NAMALWA (cell line): ENCODE data around the gene DYRK1B.
"Not testable (repeated sequence)": the region's sequence is repeated elsewhere in the genome, so short reads cannot be mapped to it uniquely, and the experiment has no call there.

Experiments used
- DNase-seq: peaks from one replicate; pipeline ENCODE4 v3.0.0-alpha.2; 2015; ENCODE audit warnings: low spot score

DYRK1B gene

DNA sequence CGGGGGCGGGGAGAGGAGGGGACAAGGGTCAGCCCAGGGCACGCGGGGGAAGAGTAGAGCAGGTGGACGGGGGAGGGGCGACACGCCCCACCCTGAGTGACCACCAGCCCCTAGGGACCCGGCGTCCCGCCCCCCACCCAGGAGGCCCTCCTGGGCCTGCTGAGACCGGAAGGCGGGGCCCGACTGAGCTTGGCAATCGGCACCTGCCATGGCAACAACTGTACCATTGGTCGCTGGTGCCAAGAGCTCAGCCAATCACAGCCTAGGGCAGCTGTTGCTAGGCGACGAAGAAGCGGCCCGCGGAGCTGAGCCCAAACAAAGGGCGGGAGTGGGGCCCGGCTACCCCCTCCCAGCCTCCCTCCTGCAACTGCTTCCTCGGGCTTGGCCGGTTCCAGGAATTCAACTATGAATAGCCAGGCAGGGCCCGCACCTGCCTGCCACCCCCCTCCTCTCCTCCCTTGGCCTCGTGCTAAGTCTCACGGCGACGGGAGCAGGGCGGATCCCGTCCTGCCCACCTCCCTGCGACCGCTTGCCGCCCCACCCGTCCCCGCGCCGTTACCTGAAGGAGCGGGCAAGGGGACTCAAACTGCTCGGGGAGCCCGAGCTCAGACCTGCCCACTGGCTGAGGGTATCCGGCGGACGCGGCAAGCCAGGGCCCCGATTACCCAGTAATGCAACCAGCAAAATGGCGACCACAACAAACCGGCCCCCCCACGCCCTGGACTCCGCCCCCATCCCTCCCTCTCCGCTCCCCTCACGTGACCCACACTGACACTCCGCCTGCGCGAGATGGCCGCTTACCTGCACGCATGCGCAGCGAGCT is at the start of gene DYRK1B:
Gene DYRK1B, minus strand, starts transcription at position 699 of the 823 bp plus-strand sequence. CDS start 2,295 bp downstream, outside the sequence.
- DNase-seq = peak; percentile 98

DNA sequence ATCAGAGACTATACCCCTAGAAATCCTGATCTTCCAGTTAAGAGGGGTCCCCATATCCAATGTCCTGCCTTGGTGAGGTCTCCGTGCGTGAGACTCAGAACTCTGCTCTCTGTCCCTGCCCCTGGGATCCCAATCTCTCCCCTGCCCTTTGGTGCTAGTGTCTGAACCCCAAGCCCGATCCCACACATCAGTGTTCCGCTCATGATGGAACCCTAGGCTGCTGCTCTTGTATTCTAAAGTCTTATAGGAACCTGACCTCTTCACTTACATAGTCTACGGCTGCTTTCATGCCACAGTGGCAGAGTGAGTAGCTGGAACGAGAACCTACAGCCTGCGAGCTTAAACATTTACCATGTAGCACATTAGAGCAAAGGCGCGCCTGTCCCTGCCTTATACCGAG is 48.7 kb upstream of the DYRK1B start:
- DNase-seq = not testable (repeated sequence)

DNA sequence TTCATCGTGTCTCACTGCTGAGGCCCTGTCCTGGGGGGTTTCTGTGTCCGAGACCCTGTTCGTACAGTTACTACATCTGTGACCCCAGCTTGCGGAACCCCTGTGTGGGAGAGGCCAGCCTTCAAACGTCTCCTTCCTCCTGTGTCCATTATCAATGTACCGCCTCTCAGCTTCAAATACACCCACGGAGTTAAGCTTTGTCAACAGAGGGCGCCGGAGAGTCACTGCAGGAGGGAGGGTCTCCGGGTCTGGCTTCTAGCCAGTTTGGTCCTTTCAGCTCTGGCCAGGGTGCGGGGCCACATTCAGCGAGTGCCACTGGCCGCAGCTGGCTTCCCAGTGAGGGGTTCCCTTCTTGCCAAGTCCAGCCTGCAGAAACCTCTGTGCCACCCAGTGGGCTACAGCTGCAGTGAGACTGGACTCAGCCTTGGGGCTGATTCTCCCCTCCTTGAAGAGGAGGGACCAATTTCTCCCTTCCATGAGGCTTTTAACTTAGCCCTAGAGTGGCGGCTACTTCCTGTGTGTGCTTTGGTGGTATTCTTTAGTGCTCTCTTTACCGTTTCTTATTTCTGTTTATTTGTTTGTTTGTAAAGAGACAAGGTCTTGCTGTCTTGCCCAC is 47.6 kb upstream of the DYRK1B start:
- DNase-seq = peak; percentile 73

DNA sequence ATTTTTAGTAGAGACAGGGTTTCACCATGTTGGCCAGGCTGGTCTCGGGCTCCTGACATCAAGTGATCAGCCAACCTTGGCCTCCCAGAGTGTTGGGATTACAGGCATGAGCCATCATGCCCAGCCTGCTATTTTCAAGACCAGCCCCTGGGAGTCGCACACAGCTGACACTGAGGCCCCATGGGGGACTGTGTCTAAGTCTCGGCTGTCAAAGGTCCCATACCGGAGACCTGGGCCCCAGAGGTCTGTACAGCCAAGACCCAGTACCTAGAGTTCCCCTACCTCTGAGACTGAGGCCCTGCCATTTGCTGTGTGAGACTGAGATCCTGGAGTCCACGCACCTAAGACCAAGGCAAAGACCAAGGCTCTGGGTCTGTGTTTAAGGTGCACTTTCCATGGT is 46.3 kb upstream of the DYRK1B start:
- DNase-seq = not testable (repeated sequence)

DNA sequence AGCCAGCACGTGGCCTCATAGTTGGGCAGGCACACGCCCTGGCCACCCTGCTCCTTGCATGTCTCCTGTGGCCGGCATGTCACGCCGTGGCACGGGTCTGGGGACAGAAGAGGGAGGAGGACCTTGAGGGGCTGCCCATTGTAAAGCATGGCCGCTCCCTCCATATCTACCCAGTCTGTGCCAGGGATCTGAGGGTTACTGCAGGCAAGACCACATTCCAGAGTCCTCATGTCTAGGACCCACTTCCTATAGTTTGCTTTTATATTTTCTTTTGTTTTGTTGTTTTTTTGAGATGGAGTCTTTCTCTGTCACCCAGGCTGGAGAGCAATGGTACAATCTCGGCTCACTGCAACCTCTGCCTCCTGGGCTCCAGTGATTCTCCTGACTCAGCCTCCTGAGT is 45.8 kb upstream of the DYRK1B start:
- not testable (repeated sequence) for DNase-seq

DNA sequence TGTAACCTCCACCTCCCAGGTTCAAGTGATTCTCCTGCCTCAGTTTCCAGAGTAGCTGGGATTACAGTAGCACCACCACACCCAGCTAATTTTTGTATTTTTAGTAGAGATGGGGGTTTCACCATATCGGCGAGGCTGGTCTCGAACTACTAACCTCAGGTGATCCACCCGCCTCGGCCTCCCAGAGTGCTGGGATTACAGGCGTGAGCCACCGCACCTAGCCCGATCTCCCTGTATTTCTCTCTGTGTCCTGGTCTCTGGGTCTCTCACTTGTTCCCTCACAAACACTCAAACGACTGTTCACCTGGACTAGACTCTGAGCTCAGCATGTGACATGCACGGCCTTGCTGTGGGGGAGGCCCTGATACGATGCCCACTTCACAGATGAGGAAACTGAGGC is 44.9 kb upstream of the DYRK1B start:
- not testable (repeated sequence) for DNase-seq

DNA sequence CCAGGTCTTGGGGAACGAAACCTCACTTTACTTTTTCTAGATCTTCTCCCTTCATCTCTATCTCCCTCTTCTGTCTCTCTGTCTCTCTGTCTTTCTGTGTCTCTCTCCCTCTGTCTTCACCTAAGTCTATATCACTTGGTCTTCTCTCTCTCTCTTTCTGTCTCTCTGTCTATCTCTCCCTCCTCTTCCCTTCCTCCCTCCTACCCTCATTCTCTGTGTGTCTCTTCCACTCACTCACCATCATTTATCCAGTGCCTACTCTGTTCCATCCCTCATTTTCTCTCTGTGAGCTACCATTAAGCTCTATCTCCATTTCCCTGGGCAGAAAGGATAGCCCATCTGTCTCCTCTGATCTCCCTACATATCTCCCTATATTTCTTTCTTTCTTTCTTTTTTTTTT is 44.4 kb upstream of the DYRK1B start:
- no peak for DNase-seq

DNA sequence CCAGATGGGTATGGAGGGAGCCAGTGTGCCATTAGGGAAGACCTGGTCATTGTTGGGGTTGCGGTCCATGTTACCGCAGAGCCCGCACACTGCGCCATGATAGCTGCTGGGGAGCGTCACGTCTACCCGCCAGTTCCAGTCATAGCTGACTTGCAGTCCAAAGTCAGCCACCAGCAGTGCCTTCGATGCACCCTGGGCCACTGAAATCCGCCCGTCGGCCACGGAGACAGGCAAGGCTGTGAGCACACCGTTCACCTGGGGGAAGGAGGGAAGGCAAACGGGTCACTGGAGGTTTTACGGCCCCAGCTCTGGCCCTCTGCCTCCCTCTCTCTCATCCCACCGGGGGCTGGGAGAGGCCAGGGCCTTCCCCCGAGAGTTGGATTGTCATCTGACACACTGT is 44.0 kb upstream of the DYRK1B start:
- not testable (repeated sequence) for DNase-seq

DNA sequence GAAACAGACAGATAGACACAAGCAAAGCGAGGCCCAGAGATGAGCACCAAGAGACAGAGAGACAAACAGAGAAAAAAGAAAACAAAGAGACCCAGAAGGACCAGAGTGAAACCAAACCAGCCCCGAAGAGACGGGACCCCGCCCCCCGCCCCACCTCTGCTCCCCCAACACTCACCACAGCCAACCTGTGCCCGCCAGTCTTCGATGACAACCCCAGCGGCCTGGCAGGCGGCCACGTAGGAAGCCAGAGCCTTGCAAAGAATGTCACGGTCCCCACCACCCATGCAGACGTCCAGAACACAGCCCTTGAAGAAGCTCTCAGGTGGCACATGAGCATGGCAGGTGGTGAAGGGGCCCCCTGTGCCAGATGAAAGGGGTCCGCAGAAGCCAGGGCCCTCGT is 43.5 kb upstream of the DYRK1B start:
- not testable (repeated sequence) for DNase-seq

DNA sequence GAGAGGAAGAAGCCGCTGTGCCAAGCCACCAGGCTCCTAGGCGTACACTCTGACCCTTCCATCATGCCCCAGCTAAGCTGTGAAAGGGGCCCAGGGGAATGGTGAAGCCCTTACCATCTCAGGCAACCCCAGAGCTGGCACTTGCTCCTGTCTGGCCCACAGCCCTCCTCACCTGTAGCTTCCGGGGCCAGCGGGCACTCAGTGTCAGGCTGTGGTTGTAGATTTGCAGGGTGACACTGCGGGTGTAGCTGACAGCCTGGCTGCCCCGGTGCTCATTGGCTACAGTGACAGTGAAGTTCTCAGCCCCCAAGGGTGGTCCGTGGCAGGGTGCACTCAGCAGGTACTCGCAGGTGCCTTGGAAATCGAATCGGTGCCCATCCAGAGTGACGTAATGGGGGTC is 42.5 kb upstream of the DYRK1B start:
- not testable (repeated sequence) for DNase-seq

DNA sequence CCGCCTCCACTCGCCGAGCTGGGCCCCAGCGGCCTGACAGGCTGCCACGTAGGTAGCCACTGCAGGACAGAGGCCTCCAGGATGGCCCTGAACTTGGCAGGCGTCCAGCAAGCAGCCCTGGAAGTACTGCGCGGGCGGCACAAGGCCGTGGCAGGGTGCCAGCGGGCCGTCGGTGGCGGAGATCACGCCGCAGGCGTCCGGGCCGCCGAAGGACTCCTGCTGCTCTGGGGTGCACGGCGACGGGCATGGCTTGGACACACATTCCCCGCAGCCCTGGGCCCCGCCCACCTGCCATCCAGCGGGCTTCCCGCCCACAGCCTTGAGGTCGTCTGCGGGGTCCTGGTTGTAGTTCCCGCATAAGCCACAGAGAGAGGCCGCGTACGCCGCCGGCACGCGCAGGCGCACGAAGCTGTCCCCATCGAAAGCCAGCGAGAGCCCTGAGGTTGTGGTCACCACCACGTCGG is 41.5 kb upstream of the DYRK1B start:
- DNase-seq = not testable (repeated sequence)

DNA sequence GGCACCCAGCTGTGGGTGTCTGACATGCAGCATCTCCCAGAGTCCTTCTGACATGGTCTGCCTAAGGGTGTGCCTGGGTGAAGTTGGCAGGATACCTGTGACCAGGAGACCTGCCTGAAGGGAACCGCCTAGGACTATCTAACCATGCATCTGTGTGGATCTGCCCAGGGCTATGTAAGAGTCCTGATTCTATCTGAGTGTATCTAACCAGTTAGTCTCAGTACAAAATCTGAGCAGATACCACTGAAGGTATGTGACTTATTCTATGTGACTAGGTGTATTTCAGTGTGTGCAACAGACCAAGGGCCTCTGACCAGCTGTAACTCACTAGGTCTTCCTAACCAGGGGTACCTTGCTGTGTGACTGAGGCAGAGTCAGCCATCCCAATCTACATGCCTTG is 40.4 kb upstream of the DYRK1B start:
- no peak for DNase-seq

DNA sequence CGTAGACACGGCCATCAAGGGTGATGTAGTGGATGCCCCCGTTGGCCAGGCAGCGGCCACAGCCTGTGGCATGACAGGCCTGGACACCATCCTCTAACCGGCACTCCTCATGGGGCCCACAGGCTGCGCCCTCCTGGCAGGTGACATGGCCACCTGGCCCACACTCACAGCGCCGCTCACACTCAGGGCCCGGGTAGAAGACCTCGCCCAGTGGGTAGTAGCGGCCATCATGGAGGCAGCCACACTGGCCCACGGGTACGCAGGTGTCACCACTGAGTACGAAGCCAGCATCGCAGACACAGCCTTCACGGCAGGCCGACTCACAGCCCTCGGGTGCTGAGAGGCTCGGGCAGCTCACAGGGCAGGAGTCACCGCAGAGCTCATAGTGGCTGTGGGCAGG is 39.4 kb upstream of the DYRK1B start:
- no peak for DNase-seq

DNA sequence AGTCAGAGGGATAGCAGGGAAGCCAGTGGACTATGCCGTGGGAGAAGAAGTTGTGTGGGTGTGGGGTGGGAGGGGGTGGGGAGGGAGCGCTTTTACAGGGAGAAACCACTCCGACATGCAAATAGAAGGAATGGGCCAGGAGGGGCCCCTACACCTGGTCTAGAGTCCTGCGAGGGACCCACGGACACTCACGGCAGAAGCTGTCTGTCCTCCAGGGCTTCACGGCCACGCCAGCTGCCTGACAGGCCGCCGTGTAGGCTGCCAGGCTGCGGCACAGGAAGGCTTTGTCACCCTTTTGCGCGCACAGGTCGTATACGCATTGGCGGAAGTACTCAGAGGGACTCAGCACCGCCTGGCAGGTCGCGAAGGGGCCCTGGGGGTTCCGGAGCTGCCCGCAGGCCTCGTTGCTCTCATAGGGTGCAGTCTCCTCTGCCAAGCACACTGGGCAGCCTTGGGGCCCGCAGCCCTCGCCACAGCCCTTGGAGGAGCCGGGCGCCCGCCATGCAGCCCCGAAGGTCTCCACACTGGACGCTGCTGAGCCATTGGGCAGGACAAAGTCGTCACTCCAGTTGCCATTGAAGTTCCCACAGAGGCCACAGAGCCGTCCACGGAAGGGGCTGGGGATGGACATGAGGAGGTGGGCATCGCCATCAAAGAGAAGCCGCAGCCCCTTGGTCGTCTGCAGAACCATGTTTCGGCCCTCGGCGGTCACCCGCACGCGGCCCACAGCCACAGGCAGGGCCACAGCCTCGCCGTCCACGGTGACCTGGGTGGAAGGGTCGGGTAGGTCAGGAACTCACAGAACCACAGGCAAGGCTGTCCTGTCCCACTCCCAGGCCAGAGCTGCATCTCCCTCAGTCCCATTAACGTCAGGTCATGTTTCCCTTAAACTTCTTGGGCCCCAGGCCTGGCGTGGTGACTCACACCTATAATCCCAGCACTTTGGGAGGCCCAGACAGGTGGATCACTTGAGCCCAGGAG is 38.2 kb upstream of the DYRK1B start:
- DNase-seq = no peak

DNA sequence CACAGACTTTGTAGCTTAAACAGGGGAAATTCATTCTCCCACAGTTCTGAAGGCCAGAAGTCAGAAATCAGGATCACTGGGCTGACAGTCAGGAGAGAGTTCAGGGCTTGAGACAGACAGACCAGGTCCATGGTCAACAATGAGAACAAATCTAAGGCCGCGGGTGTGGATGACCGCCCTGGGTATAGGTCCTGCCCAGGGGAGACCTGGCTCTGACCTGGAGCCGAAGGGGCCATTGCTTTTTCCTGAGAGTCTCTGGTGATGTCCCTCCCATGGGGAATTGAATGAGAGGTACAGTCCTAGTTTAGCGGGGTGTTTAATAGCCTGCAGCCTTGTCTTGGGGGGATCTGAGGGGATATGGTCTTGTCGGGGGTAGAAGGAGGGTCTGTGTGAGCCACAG is 37.4 kb upstream of the DYRK1B start:
- DNase-seq = no peak

DNA sequence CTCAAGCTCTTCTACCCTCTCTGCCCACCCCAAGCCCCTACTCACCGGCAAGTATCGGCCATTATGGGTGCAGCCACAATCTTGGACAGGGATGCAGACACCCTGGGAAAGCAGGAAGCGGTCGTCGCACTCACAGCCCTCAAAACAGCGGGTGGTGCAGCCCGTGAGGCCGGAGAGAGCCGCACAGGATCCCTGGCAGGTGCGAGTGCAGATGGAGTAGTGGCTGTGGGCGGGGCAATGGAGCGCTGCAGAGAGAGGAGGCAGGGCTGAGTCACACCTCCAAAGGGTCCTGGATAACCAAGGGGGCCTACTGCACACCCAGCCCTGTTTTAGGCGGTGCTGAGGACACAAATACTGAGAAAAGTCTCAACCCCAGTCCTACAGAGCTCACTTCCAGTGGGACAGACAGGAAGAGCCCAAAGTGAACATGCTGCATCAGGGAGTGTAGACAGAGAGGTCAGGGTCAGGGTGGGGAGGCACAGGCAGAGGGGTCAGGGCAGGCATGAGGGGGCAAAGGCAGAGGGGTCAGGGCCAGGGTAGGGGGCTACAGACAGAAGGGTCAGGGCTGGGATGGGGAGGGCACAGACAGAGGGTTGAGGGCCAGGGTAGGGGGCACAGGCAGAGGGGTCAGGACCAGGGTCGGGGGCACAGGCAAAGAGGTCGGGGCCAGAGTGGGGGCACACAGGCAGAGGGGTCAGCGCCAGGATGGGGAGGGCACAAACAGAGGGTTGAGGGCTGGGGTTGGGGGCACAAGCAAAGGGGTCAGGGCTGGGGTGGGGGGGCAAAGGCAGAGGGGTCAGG is 36.4 kb upstream of the DYRK1B start:
- no peak for DNase-seq

DNA sequence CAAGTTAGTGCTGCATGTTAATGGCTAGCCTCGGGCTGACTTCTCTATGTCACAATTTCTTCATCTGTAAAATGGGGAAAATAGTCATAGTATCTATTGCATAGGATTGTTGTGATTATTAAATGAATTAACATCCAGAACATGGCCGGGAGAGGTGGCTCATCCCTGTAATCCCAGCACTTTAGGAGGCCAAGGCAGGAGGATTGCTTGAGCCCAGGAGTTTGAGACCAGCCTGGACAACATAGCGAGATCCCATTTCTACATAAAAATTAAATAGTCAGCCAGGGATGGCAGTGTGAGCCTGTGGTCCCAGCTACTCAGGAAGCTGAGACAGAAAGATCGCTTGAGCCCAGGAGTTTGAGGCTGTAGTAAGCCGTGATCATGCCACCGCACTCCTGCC is 34.0 kb upstream of the DYRK1B start:
- DNase-seq = no peak

DNA sequence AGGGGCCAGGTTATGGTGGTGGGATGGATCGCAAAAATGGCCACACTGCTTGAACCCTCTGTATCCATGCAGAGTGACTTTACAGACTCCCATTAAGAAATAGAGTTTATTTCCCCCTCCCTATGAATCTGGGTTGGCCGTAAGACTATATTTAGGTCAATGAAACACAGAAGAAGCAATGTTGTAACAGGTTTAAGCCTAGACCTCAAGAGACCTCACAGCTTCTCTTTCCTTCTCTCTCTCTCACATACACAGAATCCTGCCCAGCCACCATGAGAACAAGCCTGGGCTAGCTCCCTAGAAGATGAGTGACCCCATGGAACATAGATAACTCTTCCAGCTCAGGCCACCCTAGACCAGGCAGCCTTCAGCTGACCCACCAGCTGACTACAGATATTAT is 33.2 kb upstream of the DYRK1B start:
- no peak for DNase-seq

DNA sequence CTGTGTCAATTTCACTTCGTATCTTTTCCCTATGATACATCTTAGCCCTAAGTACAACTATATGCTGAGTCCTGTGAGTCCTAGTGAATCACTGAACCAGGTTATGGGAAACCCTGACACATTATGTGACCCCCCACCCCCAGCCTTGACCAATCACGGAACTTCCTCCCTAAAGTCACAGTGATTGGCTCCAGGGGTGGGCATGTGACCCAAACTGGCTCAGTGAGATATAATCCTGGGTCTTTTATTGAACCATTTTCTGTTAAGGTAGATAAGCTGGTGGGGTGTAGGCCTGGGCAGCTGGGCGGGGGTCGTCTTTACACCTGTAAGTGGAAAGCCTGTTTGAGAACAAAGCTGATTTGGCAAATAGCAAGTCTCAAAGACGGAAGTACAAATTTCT is 32.0 kb upstream of the DYRK1B start:
- no peak for DNase-seq

DNA sequence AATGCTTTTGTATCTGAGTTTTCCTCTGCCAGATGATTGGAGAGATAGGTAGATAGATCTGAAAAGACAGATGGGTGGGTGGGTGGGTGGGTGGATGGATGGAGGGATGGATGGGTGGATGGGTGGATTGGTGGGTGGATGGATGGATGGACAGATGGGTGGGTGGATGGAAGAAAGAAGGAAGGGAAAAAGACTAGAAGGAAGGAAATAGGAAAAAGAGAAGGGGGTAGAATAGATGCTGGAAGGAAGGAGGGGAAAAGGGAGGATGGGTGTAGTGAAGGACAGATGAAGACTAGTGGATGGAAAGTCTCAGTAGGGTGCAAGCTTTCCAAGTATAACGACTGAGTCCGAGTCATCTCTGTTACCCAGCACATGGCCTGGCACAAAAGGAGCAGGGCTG is 31.2 kb upstream of the DYRK1B start:
- DNase-seq = no peak

DNA sequence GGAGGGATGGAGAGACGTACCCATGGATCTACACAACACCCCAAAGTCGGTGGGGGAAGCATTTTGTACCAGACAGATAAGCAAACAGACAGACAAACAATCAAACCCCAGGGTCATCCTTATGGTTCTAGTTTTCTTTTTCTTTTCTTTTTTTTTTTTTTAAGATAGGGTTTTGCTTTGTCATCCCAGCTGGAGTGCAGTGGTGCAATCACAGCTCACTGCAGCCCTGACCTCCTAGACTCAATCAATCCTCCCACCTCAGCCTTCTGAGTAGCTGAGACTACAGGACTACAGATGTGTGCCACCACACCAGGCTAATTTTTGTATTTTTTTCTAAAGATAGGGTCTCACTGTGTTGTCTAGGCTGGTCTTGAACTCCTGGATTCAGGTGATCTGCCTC is 30.2 kb upstream of the DYRK1B start:
- DNase-seq = no peak

DNA sequence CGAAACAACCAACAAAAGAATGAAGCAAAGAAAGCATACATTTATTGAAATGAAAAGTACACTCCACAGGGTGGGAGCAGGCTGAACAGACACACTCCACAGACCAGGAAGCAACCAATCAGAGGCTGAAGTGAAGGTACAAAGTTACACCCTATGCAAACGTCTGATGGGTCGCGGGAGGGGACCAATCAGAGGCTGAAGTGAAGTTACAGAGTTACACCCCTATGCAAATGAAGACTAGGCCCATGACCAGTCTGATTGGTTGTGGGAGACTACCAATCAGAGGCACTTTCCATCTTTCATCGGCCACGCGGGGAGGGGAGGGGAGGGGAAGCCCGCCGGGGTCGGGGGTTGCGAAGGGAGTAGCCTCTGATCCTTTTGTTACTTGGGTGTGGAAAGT is 24.6 kb upstream of the DYRK1B start:
- DNase-seq = peak; percentile 52
